HCT116 (cell line): ENCODE results near the gene TCP10L.

Source experiments
- CEBPB ChIP-seq: IDR thresholded peaks from 2 replicates; pipeline ENCODE4 v1.6.1; 2012; ENCODE audit warnings: low read depth
- CTCF ChIP-seq, 3 experiments: fragments of 200-600 bp in 1 of 3; sonication (generic) in 1 of 3; IDR thresholded peaks in 2 of 3; conservative IDR thresholded peaks in 1 of 3; 2 replicates each; pipeline ENCODE4 v1.5.1; 2012 to 2017; ENCODE audit warnings: low read depth in 2 of 3, low read length in 2 of 3, antibody characterized with exemption in 1 of 3, borderline replicate concordance in 1 of 3, control low read depth in 1 of 3, mild to moderate bottlenecking in 1 of 3, mixed read lengths in 1 of 3, mixed run types in 1 of 3, moderate library complexity in 1 of 3; ENCODE audit not compliant: insufficient read depth in 1 of 3
- ELF1 ChIP-seq: IDR thresholded peaks from 2 replicates; pipeline ENCODE4 v1.6.1; 2012; ENCODE audit warnings: low read depth, borderline replicate concordance
- EZH2 ChIP-seq: fragments of 200-600 bp; sonication (generic); IDR thresholded peaks from 2 replicates; pipeline ENCODE4 v1.6.1; 2017; ENCODE audit warnings: antibody characterized with exemption, mixed run types
- EZH2phosphoT487 ChIP-seq: fragments of 200-600 bp; IDR thresholded peaks from 2 replicates; pipeline ENCODE4 v1.6.1; 2018; ENCODE audit warnings: antibody characterized with exemption, borderline replicate concordance
- JUND ChIP-seq: IDR thresholded peaks from 2 replicates; pipeline ENCODE4 v1.6.1; 2012
- POLR2A ChIP-seq: IDR thresholded peaks from 2 replicates; pipeline ENCODE4 v1.7.0; 2011; ENCODE audit warnings: borderline replicate concordance; ENCODE audit not compliant: insufficient read depth, insufficient read length; ENCODE audit errors: extremely low read depth
- POLR2AphosphoS5 ChIP-seq: IDR thresholded peaks from 2 replicates; pipeline ENCODE4 v1.6.1; 2011; ENCODE audit warnings: mild to moderate bottlenecking, low read depth, low read length, moderate library complexity
- RAD21 ChIP-seq: IDR thresholded peaks from 2 replicates; pipeline ENCODE4 v1.6.1; 2012; ENCODE audit warnings: low read depth, mild to moderate bottlenecking
- REST ChIP-seq: IDR thresholded peaks from 2 replicates; pipeline ENCODE4 v1.6.1; 2012; ENCODE audit warnings: low read depth
- SIN3A ChIP-seq: IDR thresholded peaks from 2 replicates; pipeline ENCODE4 v1.6.1; 2012; ENCODE audit warnings: low read depth
- SP1 ChIP-seq: IDR thresholded peaks from 2 replicates; pipeline ENCODE4 v1.6.1; 2012; ENCODE audit warnings: low read depth
- SRF ChIP-seq: IDR thresholded peaks from 2 replicates; pipeline ENCODE4 v1.6.1; 2012; ENCODE audit warnings: low read depth
- TF ChIP-seq, protein P1 (sequence below): IDR thresholded peaks from 2 replicates; pipeline ENCODE4 v1.6.1; 2012

GRCh38 chr21:32533053-32533452, 52.3 kb downstream of the TCP10L start:
- TF ChIP-seq SIN3A = no peak
- TF ChIP-seq POLR2AphosphoS5 = no peak
- TF ChIP-seq CTCF (IDR thresholded peaks at IDR 0.05 in 2 of 3, conservative IDR thresholded peaks at IDR 0.05 in 1 of 3; ENCODE audit: borderline replicate concordance in 1 of 3, insufficient read depth in 1 of 3, low read depth in 2 of 3, low read length in 2 of 3) = no peak
- TF ChIP-seq JUND = no peak
- no peak for TF ChIP-seq RAD21
- TF ChIP-seq POLR2A = no peak
- no peak for TF ChIP-seq SP1
- TF ChIP-seq REST = no peak
- TF ChIP-seq EZH2 = no peak
- TF ChIP-seq, protein P1, sequence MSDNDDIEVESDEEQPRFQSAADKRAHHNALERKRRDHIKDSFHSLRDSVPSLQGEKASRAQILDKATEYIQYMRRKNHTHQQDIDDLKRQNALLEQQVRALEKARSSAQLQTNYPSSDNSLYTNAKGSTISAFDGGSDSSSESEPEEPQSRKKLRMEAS = no peak
- TF ChIP-seq ELF1 = no peak
- TF ChIP-seq CEBPB = no peak
- TF ChIP-seq EZH2phosphoT487 = no peak
- no peak for TF ChIP-seq SRF
